HG03521 (cell line): ENCODE results near the gene ANAPC7.
"Not testable (repeated sequence)": the region's sequence is repeated elsewhere in the genome, so short reads cannot be mapped to it uniquely, and the experiment has no call there.

ENCODE experiments used
- ATAC-seq: cut with Tn5 transposase; IDR thresholded peaks from one replicate; pipeline ENCODE4 v1.9.1; 2021; ENCODE audit warnings: mild to moderate bottlenecking, moderate library complexity; ENCODE audit not compliant: unreplicated experiment

The ANAPC7 gene

DNA sequence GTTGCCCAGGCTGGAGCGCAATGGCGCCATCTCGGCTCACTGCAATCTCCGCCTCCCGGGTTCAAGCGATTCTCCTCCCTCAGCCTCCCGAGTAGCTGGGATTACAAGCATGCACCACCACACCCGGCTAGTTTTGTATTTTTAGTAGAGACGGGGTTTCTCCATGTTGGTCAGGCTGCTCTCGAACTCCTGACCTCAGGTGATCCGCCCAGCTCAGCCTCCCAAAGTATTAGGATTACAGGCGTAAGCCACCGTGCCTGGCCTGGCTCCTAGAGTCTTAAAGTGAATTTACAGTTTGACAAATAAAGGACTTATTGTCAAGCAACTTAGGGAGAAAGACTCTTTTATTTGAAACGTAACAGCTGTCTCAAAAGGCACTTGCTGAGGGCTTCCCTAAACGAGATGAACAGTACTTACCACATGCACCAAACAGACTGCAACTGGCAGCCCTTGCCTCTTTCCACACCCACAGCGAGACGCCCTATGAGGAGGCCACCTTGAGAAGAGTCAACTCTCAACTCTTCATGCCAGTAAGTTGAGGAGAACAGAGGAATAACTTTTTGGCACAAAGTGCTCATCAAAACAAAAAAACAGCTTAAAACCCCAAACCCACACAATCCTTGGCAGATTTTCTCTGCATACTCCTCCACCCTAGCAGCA is 25.2 kb downstream of the ANAPC7 start:
- ATAC-seq: not testable (repeated sequence)

DNA sequence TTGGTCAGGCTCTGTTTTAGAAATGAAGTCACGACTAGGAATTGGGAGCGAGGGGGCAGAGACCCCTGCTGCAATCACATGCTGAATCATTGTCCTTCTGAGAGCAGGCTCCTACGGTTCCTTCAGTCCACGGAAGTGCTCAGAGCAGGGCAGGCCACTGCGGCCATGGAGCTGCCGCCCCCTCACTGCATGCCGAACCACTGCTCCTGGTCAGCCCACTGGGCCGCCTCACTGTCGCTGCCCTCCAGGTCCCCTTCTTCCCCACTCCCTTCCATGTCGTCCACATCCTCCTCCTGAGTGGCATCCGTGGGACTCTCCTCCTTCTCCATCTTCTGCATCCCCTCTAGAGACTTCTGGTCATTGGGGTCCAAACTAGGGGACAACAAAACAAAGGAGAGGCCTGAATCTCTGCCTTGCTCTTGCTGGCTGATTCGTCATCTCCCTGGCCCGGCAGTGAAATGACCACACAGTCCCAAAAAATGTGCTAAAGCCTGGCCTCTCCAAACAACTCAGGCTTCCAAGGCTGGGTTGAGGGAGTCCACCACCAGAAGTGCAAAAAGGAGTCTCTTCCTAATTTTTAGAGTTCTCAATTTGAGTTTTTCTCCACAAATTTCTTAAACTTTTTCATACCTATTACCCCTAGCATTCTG is 29.4 kb downstream of the ANAPC7 start:
- no peak for ATAC-seq

DNA sequence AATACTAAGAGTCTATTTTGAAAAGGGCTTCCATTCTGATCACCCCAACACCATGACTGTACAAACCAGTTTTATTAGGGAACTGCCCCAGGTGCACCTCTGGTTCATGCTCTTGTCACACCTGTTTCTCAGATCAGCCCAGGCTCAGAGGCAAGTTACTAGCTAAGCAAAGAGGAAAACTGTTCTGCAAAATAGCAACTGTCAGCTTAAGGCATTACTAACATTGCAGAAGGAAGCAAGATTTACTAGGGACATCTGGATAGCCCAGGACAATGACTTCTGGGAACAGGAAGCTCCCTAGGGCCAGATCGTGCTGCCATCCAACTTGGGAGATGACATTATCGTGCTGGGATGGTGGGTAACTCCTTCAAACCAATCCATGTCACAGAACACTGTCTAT is 30.1 kb downstream of the ANAPC7 start:
- ATAC-seq: no peak

DNA sequence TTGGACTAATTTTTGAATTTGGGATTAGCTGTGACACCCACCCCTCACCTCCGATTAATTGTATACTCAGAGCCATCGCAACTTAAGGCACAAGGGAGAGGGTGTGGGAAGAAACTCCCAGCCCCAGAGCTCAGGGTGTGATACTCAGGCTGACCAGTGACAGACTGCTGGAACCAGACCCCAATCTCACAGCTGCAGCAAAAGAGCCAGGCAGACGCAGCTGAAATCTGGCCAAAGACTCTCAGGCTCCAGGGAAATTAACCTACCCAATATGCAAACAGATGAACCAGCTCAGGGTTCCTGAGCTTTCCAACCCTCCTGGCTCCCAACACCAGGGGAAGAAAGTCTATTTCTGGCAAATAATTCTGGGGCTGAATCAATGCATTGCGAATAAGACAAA is 30.5 kb downstream of the ANAPC7 start:
- ATAC-seq: no peak

DNA sequence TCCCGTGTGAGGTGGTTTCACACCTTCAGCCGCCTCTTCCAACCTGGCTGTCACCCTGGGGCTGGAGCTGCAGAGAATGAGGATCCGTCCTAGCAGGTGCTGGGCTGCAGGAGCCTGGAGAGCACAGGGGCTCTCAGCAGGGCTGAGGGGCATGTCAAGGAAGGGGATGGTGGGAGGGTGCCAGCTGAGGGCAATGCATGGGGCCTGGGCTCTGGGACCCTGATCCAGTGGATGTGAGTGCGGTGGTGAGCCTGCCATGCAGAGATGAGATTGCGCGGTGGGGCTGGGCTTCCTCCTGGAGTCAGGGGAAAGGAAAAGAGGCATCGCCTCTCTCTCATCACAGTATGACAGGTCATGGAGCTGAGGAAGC is 31.5 kb downstream of the ANAPC7 start:
- no peak for ATAC-seq

DNA sequence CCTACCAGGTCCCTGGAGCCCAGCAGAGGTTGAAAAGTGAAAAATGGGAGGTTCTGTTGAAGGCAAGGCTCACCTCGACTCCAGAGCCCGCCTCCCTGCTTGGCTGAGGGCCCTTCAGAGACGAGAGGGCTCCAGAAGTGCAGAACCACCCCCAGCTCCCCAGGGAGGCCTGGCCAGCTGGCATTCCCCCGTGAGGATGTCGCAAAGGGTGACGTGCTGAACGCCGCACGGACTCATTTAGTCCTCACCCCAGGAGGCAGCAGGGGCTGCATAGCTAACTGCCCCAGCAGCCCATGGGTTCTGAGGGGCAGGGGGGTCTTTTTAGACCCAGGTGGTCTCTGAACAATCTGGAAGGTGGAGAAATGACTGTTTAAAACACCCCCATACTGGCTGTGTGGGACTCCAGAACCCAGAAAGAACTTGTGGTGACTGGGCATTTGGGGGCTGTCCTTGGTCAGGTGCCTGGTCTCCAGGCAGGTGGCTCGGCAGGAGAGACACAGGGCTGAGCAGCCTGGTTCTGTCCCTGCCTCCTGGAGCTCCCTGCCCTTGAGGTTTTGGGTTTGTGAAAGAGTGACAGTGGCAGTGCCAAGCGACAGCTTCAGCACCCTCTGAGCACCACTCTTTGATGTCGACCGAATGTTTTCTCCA is 32.0 kb downstream of the ANAPC7 start:
- ATAC-seq: no peak

DNA sequence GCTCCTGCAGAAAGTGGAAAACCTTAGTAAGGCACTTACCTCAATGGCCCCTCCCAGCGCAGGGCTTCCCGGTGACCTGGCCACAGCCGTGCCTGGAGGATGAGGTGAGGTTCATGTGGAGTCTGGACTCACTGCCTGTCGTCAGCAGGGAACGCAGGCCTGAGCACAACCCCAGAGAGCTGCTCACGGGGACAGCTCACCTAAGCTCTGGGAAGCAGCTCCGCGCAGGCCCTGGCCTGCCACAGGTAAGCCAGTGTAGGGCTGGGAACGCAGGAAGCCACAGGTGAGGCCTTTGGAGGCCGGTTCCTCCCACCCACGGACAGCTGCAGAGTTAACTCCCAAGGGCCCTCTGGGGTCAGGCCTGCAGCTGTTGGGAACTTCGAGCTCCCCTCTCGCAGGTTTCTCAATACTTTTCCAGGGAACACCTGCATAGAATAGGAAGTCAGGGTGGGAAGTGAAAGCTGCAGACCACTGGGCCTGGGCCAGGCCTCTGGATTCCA is 32.7 kb downstream of the ANAPC7 start:
- no peak for ATAC-seq

DNA sequence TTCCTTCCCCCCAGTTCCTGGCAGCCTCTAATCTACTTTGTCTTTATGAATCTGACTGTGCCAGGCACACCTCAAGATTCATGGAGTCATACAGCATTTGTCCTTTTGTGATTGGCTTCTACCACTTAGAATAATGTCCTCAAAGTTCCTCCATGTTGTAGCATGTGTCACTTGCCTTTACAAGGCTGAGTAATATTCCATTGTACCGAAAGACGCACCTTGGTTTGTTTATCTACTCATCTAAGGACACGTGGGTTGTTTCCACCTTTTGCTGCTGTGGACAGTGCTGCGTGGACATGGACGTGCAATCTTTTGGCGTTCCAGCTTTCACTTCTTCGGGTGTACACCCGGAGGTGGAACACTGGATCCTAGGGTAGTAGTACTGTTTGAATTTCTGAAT is 33.5 kb downstream of the ANAPC7 start:
- no peak for ATAC-seq

DNA sequence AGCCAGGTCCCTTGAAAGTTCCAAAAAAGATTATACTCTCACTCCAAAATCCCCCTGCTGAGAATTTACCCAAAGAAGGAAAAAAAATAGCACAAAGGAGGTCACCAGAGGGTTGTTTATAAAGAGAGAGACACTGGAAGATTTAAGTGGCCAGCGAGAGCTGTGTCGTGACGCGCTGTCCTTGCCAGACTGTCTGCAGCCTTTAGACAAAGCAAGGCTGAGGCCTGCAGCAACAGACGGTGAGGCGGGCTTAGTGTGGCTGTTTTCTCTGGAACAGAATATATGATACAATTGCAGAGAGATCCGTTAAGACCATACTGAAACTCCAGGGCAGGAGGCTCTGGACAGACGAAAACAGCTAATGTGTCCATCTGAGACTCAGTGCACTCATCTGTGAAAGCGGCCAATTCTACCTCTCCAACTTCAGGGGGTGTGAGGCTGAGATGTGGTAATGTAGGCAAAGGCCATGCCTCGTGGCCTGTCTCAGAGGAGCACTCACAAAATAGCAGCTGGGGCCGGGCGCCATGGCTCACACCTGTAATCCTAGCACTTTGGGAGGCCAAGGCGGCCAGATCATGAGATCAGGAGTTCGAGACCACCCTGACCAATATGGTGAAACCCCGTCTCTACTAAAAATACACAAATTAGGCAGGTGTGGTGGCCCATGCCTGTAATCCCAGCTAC is 36.2 kb downstream of the ANAPC7 start:
- no peak for ATAC-seq

DNA sequence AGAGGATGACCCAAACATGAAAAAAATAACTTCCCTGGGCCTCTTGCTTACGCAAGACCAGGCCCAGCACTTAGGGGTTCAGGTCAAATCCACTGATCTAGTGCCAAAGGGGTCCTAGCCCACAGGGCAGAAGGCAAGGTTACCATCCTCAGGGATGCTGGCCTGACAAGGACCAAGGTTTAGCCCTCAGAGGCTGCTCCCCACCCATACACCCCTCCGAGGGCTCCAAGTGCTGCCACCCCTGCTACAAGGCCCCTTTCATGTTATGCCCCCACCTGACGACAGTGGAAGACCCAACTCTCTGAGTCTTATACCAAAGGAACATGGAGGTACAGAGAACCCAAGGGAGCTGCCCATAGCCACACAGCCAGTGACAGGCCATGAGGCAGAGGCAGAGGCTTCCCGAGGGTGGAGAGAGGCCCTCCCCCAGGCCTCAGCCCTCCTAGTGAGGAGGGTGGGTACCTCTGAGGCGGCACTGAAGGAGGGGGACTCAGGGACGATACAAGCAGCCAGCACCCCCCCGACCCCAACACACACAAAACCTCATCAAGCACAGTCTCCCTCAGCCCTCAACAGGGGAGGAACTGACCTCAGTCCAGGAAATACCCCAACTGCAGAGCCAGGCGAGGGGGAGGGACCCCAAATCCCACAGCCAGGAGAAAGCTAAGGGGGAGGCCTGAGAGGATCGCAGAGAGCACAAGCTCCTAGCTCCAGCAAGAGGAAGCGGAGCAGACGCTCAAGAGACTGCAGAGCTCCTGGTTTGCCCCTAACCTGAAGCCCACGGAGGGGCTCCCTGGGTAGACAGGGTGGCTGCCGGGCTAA is 37.0 kb downstream of the ANAPC7 start:
- no peak for ATAC-seq

DNA sequence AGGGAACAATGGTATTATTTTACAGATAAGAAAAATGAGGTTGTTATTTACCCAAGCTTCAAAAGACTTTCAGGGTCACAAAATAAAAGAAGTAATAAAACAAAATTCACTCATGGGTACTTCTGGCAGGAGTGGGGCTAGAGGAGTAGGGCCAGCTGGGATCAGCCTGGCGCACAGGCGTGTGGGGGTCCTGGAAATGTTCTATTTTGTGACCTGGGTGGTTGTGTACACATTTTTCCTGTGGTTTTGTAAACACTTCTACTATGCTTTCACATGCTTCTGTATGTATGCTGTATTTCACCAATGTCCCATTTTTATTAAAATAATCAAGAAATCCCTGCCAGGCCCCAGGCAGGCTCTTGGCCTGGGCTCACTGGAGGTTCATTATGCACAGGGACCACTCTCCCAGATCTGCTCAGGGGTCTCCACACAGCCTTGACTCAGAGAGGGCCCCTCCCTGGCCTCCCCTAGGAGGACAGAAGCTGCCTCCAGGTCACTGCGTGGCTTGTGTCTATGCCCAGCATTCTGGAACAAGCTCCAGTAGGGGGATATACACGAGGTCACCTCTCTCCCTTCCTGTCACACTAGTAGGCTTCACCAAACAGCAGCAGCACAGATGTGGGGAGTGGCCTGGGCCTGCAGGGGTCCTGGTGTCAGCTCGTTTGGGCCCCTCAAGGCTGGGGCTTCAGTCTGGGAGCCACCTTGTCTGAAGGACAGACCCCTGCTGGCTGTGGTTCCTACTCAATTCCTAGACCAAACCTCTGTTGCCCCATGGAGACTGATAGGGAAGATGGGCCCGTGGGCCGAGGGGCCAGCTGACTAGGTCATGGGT is 37.8 kb downstream of the ANAPC7 start:
- ATAC-seq: no peak

DNA sequence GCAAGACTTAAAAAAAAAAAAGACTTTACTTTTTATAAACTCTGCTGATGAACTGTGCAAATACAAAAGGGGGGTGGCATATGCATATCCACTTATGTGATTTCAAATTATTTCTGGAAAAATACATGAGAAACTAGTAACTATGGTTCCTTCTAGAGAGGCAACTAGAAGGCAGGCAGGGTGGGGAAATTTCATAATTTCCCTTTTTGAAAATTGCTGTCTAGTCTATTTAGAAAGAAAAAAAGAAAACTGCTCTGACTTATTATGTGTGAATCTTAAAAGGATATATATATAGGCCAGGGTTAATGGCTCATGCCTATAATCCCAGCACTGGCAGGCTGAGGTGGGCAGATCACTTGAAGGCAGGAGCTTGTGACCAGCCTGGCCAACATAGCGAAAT is 42.3 kb downstream of the ANAPC7 start:
- ATAC-seq: no peak

DNA sequence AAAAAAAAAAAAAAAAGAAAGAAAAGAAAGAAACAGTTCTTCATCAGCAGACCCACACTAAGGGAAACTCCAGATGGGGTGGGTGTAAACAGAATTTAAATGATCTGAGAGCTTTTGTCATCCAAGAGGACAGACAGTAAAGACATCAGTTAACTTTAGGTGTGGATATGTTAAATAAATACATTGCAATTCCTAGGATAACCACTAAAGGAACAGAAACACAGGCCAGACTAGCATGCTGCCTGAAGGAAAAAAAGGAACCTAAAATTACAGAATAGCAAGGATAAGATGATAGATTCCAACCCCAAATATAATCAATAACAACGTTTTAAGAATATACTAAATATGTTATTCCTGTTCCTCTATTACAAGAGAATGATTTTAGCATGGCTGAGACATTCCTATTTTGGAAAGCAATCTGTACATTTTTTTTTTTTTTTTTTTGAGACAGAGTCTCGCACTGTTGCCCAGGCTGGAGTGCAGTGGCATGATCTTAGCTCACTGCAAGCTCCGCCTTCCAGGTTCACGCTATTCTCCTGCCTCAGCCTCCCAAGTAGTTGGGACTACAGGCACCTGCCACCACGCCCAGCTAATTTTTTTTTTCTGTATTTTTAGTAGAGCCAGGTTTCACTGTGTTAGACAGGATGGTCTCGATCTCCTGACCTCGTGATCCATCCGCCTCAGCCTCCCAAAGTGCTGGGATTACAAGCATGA is 45.0 kb downstream of the ANAPC7 start:
- not testable (repeated sequence) for ATAC-seq

DNA sequence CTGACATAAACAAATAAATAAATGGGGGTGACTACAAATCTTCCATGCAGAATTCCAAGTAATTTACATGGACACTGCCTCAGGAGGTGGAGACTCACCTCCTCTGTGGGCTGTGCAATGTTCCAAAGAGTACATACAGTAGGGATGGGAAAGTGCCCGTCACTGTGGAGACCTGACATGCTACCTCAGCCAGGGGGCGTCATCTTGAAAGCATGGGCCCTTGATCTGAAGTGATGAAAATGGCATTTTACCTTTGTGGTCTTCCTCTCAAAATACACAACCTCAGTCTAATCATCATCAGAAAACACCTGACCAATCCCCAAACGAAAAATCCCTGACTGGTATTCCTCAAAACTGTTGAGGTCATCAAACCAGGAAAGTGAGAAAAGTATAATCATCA is 48.4 kb downstream of the ANAPC7 start:
- ATAC-seq: no peak

DNA sequence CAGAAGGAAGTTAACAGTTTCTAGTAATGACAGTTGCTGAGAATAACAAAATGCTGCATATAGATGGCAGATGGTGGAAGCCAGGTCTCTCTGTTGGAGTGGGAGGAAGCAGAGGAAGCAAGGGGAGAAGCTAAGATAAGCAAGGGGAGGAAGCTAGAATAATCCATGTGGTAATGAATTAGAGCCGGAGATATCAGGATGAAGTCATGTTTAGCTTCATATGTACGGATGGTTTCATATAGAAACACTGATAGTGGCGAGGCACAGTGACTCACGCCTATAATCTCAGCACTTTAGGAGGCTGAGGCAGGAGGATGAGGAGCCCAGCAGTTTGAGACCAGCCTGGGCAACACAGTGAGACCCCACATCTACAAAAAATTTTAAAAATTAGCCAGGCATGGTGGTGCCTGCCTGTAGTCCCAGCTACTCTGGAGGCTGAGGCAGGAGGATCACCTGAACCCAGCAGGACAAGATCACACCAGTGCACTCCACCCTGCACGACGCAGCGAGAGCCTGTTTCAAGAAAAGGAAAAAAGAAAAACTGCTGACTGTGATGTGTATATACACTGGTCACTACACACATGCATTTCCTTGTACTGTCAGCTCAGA is 49.2 kb downstream of the ANAPC7 start:
- ATAC-seq: no peak

DNA sequence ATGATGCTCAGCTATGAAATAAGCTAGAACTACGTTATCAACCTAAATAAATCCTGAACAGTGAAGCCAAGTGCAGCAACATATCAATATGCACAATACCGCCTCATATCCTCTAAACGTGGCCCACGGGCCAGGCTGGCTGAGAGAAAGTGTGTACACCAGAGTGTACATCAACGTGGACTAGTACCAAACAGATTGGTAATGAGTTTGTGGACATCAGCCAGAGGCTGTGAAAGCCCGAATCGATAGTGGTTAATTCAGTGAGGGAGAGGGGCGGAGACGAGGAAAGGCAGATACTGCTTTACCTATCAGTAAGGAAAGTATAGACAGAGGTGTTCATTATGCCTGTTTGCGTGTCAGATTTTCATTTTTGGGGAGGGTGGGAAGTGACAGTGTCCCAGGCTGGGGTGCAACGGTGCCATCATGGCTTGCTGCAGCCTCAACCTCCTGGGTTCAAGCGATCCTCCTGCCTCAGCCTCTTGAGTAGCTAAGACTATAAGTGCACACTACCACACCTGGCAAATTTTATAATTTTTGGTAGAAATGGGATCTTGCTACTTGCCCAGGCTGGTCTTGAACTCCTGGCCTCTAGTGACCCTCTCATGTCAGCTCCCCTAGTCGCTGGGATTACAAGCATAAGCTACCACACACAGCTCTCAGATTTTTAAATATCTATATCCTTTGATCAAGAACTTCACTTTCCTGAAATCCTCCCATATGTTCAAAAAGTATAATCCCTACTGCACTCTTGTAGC is 50.1 kb downstream of the ANAPC7 start:
- ATAC-seq: no peak

DNA sequence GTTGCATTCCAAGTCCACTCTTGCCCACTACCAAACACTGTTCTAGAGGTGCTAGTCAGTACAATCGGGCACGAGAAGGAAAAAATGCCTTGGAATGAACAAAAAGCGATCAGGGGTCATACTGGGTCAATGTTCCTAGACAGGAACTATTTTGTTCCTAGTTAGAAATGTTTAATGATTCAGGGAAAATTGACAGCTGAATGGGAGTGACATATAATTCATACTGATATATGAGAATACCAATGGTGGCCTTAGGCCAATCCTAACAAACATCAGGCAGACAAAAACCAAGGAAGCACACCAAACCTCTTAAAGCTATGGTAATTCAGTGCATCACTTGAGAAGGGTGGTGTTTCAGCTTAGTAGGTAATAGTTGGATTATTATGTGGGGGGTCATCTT is 51.1 kb downstream of the ANAPC7 start:
- ATAC-seq: no peak

DNA sequence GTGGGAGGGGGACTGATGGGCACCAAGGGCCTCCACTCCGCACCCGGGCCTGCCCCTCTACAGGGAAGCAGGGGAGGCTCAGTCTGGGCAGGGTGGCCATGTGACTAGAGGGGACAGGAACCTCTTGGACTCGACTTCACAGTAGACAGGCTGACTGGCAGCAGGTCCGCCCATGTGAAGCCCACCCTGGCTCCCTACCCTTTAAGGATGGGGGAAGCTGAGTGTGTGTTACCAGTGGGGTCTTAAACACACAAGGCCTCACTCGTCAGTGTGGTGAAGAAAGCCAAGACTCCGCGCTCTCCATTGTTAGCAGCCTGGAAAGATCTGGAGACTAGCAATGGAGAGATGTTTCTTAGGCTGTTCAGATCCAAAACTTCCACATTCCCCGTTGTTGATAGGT is 52.4 kb downstream of the ANAPC7 start:
- no peak for ATAC-seq
